Hepatocyte (in vitro differentiated cells): ENCODE data around the gene MNT.

Experiments
- CTCF ChIP-seq: fragments of 200-600 bp; sonication (generic); IDR thresholded peaks from 2 replicates; pipeline ENCODE4 v1.5.1; 2016; ENCODE audit warnings: antibody characterized with exemption, mild to moderate bottlenecking; ENCODE audit not compliant: poor library complexity
- EZH2 ChIP-seq: fragments of 200-600 bp; sonication (generic); IDR thresholded peaks from 2 replicates; pipeline ENCODE4 v1.6.1; 2016; ENCODE audit warnings: antibody characterized with exemption, mild to moderate bottlenecking, borderline replicate concordance

DNA sequence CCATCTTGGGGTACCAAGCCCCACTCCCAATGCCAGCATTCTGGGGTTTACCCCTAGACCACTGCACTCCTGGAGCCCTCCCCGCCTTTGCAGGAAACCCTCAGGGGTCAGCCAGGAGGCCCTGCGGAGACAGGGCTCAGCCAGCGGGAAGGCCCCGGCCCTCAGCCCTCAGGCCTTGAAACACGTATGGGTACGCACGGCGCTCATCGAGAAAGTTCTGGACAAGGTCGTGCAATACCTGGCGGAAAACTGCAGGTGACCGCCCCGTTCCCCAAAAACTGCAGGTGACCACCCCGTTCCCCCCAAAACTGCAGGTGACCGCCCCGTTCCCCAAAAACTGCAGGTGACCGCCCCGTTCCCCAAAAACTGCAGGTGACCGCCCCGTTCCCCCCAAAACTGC lies 38.8 kb downstream of the MNT start:
- no peak for TF ChIP-seq CTCF
- no peak for TF ChIP-seq EZH2
